MM.1S (cell line): Measurements from ENCODE around the gene MUC22.

Experiments
- DNase-seq: peaks from one replicate; pipeline ENCODE4 v3.0.0-alpha.2; 2015
- H2AFZ ChIP-seq: fragments of 300-600 bp; sonication (generic); 2 replicates; pipeline ENCODE4 v1.6.0; 2016; ENCODE audit warnings: antibody characterized with exemption, low read length
- H3F3A ChIP-seq: fragments of 300-600 bp; sonication (generic); 2 replicates; pipeline ENCODE4 v1.6.1; 2016; ENCODE audit warnings: mild to moderate bottlenecking, antibody characterized with exemption, low read length, moderate library complexity, mixed read lengths; ENCODE audit not compliant: insufficient read depth
- H3K27ac ChIP-seq: fragments of 300-600 bp; sonication (generic); 2 replicates; pipeline ENCODE4 v1.5.1; 2016; ENCODE audit warnings: mild to moderate bottlenecking, low read length
- H3K27me3 ChIP-seq: fragments of 300-600 bp; sonication (generic); replicated peaks from 2 replicates; pipeline ENCODE4 v1.6.0; 2016; ENCODE audit warnings: low read length; ENCODE audit not compliant: insufficient read depth
- H3K36me3 ChIP-seq: fragments of 300-600 bp; sonication (generic); replicated peaks from 2 replicates; pipeline ENCODE4 v1.6.1; 2016; ENCODE audit warnings: mild to moderate bottlenecking, low read length, mixed read lengths; ENCODE audit not compliant: insufficient read depth
- H3K4me1 ChIP-seq: fragments of 300-600 bp; sonication (generic); 2 replicates; pipeline ENCODE4 v1.6.1; 2016; ENCODE audit warnings: low read length, mixed read lengths
- H3K4me2 ChIP-seq: fragments of 300-600 bp; sonication (generic); 2 replicates; pipeline ENCODE4 v1.6.0; 2016; ENCODE audit warnings: low read depth, low read length
- H3K4me3 ChIP-seq: fragments of 300-600 bp; sonication (generic); 2 replicates; pipeline ENCODE4 v1.5.1; 2016; ENCODE audit warnings: low read length, mixed read lengths
- H3K79me2 ChIP-seq: fragments of 300-600 bp; sonication (generic); 2 replicates; pipeline ENCODE4 v1.6.1; 2016; ENCODE audit warnings: mixed run types, low read length, mixed read lengths
- H3K9ac ChIP-seq: fragments of 300-600 bp; sonication (generic); 2 replicates; pipeline ENCODE4 v1.6.1; 2016; ENCODE audit warnings: low read length, mixed read lengths
- H3K9me2 ChIP-seq: fragments of 300-600 bp; sonication (generic); replicated peaks from 2 replicates; pipeline ENCODE4 v1.6.1; 2016; ENCODE audit warnings: mild to moderate bottlenecking, low read length, mixed read lengths; ENCODE audit not compliant: insufficient read depth
- H3K9me3 ChIP-seq: fragments of 300-600 bp; sonication (generic); replicated peaks from 2 replicates; pipeline ENCODE4 v1.6.1; 2016; ENCODE audit warnings: mild to moderate bottlenecking, low read length, mixed read lengths; ENCODE audit not compliant: insufficient read depth
- H4K20me1 ChIP-seq: fragments of 300-600 bp; sonication (generic); 2 replicates; pipeline ENCODE4 v1.6.1; 2016; ENCODE audit warnings: mild to moderate bottlenecking, low read length, moderate library complexity, mixed read lengths; ENCODE audit not compliant: insufficient read depth
- CTCF ChIP-seq: fragments of 300-600 bp; sonication (generic); IDR thresholded peaks from 2 replicates; pipeline ENCODE4 v1.5.1; 2016; ENCODE audit warnings: antibody characterized with exemption, low read length, mixed read lengths
- EZH2 ChIP-seq: fragments of 300-600 bp; sonication (generic); optimal IDR thresholded peaks from 2 replicates; pipeline ENCODE3; 2017; ENCODE audit warnings: low read depth, mild to moderate bottlenecking, antibody characterized with exemption, low read length, mixed read lengths
- EZH2phosphoT487 ChIP-seq: fragments of 300-600 bp; sonication (generic); IDR thresholded peaks from 2 replicates; pipeline ENCODE4 v1.6.1; 2018; ENCODE audit warnings: antibody characterized with exemption, low read length

MUC22 gene

DNA sequence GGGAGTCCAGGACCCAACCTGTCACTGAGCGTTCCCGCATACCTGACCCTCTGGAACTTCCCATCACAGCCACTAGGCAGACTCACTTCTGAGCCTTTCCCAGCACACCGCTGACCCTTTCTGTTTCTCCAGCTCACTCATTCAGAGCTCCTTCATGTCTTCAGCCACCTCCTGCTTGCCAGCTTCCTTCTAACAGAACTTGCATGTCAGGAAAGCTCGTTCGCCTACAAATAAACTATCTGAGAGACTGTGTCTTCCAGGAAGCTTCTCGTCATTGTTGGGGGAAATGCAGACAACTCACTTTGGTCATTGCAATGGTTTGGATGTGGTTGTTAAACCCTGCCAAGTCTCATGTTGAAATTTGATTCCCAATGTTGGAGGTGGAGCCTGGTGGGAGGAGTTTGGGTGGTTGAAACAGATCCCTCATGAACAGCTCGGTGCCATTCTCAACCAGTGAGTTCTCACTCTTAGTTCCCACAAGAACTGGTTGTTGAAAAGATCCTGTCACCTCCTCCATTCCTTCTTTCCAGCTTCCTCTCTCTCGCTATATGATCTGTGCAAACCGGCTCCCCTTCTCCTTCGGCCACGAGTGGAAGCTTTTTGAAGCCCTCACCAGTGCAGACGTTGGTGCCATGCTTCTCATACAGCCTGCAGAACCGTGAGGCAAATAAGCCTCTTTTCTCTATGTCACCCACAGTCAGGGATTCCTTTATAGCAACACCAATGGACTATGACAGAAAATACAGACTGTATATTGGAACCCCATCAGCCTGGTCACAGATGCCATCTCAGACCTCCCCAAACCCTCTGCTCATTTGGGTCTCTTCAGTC, 28.1 kb upstream of the MUC22 start:
- Histone ChIP-seq H3K9me3 (no peaks in the 10 kb centered on the region), H3K4me1 (peaks cover 9% of the 10 kb centered on the region), H3K9ac (no peak overlapping the region), H3K79me2 (no peaks in the 10 kb centered on the region), H2AFZ (no peak overlapping the region), H3K27me3 (peaks cover 27% of the 10 kb centered on the region), H3F3A (no peaks in the 10 kb centered on the region; the same call in 1 of the 2 replicates), H4K20me1 (no peaks in the 10 kb centered on the region), H3K36me3 (no peaks in the 10 kb centered on the region), H3K4me2 (no peak overlapping the region), H3K9me2 (no peaks in the 10 kb centered on the region), H3K4me3 (no peak overlapping the region), H3K27ac (no peak overlapping the region)
- DNase-seq, result no peak
- TF ChIP-seq EZH2phosphoT487, result no peak
- no peak for TF ChIP-seq CTCF
- TF ChIP-seq EZH2, result no peak

GRCh38 chr6:30983439-30983838, 26.8 kb upstream of the MUC22 start, which contains the start of gene MUC21:
Gene MUC21, plus strand, starts transcription at chr6:30983718. Its CDS starts 241 bp downstream, at chr6:30983959.
- H3K79me2 ChIP-seq, result no peaks in the 10 kb centered on the region
- H2AFZ ChIP-seq, result no peak within 1 kb of the TSS
- H3K9me3 ChIP-seq, result no peaks in the 10 kb centered on the region
- H3K27ac ChIP-seq, result no peak within 1 kb of the TSS
- H3K9me2 ChIP-seq, result no peaks in the 10 kb centered on the region
- no peak within 1 kb of the TSS for H3K9ac ChIP-seq
- no peaks in the 10 kb centered on the region for H3K36me3 ChIP-seq
- TF ChIP-seq EZH2, result no peak
- no peak for TF ChIP-seq CTCF
- no peak for TF ChIP-seq EZH2phosphoT487
- no peak within 1 kb of the TSS for H3K4me3 ChIP-seq
- H4K20me1 ChIP-seq, result no peaks in the 10 kb centered on the region
- no peak for DNase-seq
- peaks cover 9% of the 10 kb centered on the region for H3K4me1 ChIP-seq
- peaks cover 21% of the 10 kb centered on the region for H3K27me3 ChIP-seq
- no peak within 1 kb of the TSS for H3K4me2 ChIP-seq
- no peaks in the 10 kb centered on the region; the same call in 1 of the 2 replicates for H3F3A ChIP-seq

GRCh38 chr6:30985490-30985889, 24.8 kb upstream of the MUC22 start:
- Histone ChIP-seq H3F3A (no peaks in the 10 kb centered on the region), H3K79me2 (no peaks in the 10 kb centered on the region), H3K27ac (no peak overlapping the region), H3K36me3 (no peaks in the 10 kb centered on the region), H3K4me2 (no peak overlapping the region), H3K4me3 (no peak overlapping the region), H4K20me1 (no peaks in the 10 kb centered on the region), H3K9me2 (no peaks in the 10 kb centered on the region), H3K4me1 (peaks cover 6% of the 10 kb centered on the region; the same call in 1 of the 2 replicates), H3K27me3 (peaks cover 16% of the 10 kb centered on the region), H3K9ac (no peak overlapping the region), H2AFZ (no peak overlapping the region), H3K9me3 (no peaks in the 10 kb centered on the region)
- no peak for DNase-seq
- TF ChIP-seq EZH2 (no peak), EZH2phosphoT487 (no peak), CTCF (no peak)
